HFFc6 (cell line): ENCODE data around the gene SORCS2. TPM values are rescaled to one million over a fixed set of nuclear protein-coding genes. Genes with fewer than 3 reads are reported as not detected.

Experiments used
- DNase-seq: peaks from one replicate; pipeline ENCODE4 v3.0.0-alpha.2; 2018
- H3K27ac Mint-ChIP-seq: 2 replicates; pipeline ENCODE4 v1.8.0; 2020; ENCODE audit warnings: mild to moderate bottlenecking, mixed read lengths
- H3K27me3 Mint-ChIP-seq: 2 replicates; pipeline ENCODE4 v1.8.0; 2021; ENCODE audit warnings: mild to moderate bottlenecking, moderate library complexity, mixed read lengths; ENCODE audit not compliant: insufficient read depth
- H3K36me3 Mint-ChIP-seq: 2 replicates; pipeline ENCODE4 v1.8.0; 2021; ENCODE audit warnings: low read depth, mixed read lengths
- H3K4me1 Mint-ChIP-seq: 2 replicates; pipeline ENCODE4 v1.8.0; 2020; ENCODE audit warnings: low read depth, mixed read lengths
- H3K4me3 Mint-ChIP-seq: 2 replicates; pipeline ENCODE4 v1.8.0; 2020; ENCODE audit warnings: mild to moderate bottlenecking, moderate library complexity, mixed read lengths
- H3K9me3 Mint-ChIP-seq: 2 replicates; pipeline ENCODE4 v1.8.0; 2020; ENCODE audit warnings: mild to moderate bottlenecking, mixed read lengths
- CTCF ChIP-seq: fragments of 200-600 bp; sonication (generic); IDR thresholded peaks from 2 replicates; pipeline ENCODE4 v1.5.0; 2021; ENCODE audit warnings: antibody characterized with exemption, mild to moderate bottlenecking
- total RNA-seq, 6 experiments: library from RNA; stranded (reverse); fragmentation: NEBNext Ultra II Directional; extraction: Animal tissue kit (Norgen Biotek cat#: 25700); gene quantifications; 2 replicates in 1 of 6; 3 replicates in 5 of 6; pipeline ENCODE4 v1.2.3, GENCODE V29; 2021

The SORCS2 gene
- total RNA-seq, 6 experiments from 2014 or later = 0.05 to 0.15 (median 0.12) TPM; not detected in 3

DNA sequence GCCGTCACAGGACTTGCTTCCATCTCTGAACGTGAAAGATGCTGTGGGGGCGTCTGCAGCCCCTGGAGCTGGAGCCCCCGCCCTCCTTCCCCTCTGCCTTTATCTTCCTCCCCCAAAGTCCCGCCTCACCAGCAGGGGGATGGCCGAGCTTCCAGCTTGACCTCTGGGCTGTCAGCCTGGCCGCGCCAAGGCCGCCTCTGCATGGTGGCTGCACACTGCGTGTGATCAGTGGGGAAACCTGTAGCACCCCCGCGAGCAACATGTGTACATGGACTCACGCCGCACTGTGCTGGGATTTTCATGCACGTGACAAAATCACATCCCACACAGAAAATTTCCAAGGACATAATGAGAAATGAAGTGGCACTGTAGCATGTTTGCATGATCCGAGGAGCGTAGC, 268.9 kb downstream of the SORCS2 start:
- Mint-ChIP-seq H3K4me3 (no peak overlapping the region), H3K27ac (no peak overlapping the region), H3K9me3 (no peaks in the 10 kb centered on the region), H3K4me1 (no peaks in the 10 kb centered on the region), H3K27me3 (peaks cover 32% of the 10 kb centered on the region), H3K36me3 (no peaks in the 10 kb centered on the region)
- peak; percentile 13; the same call in 1 of the 2 replicates for TF ChIP-seq CTCF
- no peak for DNase-seq

DNA sequence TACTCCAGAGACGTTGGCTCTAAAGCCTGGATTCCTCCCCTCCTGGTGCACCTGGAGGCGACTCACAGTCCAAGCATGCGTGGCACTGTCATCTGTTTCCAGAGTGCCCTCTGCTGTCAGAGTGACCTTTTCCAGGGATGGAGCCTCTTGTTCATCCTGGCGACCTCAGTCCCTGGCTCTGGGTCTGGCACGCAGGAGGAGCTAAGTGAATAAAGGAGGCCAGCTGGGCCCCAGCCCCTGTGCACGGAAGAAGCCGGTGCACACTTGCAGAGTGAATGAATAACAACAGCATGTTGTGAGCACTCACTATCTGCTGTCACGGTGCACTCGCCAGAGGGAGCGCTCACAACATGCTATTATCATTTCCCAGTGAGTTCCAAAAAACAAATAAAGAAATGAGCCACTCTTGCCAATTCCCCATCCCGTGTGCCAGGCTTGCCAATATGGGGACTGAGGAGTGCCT, 270.2 kb downstream of the SORCS2 start:
- DNase-seq = peak; percentile 5
- H3K36me3 Mint-ChIP-seq = no peaks in the 10 kb centered on the region
- no peaks in the 10 kb centered on the region for H3K9me3 Mint-ChIP-seq
- H3K27ac Mint-ChIP-seq = no peak overlapping the region
- peak; percentile 61 for TF ChIP-seq CTCF
- H3K27me3 Mint-ChIP-seq = peaks cover 32% of the 10 kb centered on the region
- H3K4me1 Mint-ChIP-seq = no peaks in the 10 kb centered on the region
- H3K4me3 Mint-ChIP-seq = no peak overlapping the region

DNA sequence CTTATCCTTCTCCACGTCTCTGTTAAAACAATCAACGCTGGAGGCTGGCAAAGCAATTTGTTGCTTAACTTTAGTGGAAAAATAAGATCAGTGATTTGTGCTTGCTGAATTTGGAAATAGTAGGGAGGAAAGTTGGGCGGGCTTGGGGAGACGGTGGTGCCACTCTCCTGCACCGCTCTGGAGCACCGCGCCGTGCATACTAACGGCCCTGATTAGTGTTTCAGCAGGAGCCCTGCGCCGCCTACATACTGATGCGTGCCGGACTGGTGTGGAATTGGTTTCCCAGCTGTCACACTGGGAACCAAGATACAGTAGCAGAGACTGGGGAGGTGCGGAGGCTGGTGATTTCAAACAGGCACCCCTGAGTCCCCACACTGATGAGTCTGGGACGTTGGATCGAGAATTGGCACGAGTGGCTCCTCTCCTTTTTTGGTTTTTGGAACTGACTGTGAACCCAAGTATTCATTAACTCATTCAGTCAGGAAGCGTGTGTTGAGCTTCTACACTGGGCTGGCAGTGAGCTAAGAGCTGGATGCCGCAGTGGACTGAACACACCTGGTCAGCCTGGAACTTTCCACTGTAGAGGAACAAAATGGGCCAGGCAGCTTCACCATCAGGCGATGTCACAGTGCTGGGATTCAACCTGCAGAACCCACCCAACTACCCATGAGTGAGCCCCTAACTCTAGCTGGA, 271.4 kb downstream of the SORCS2 start:
- Mint-ChIP-seq H3K9me3 (no peaks in the 10 kb centered on the region), H3K27ac (no peak overlapping the region), H3K4me3 (no peak overlapping the region), H3K27me3 (peaks cover 37% of the 10 kb centered on the region), H3K36me3 (no peaks in the 10 kb centered on the region), H3K4me1 (no peaks in the 10 kb centered on the region)
- no peak for DNase-seq
- no peak for TF ChIP-seq CTCF

GRCh38 chr4:7464259-7464655, 271.9 kb downstream of the SORCS2 start:
- H3K27ac Mint-ChIP-seq = no peak overlapping the region

DNA sequence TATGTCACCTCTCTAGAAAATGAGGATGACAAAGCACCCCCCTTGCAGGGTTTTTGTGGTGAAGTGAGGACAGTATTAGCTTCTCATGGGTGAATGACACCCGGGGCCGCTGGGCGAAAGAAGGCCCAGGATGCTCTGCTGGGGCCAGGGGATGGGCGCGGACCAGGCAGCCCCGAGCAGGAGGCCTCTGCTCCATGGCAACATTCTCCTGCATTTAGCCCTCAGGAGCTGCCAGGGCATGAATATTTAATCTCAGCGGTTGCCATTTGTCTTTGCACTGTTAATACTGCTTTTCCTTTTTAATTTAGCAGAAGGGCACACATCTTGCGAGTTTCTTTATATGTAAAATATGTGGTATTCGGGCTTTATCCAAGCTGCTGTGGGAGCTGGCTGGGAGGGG, 272.7 kb downstream of the SORCS2 start:
- H3K4me1 Mint-ChIP-seq = no peaks in the 10 kb centered on the region
- peaks cover 36% of the 10 kb centered on the region for H3K27me3 Mint-ChIP-seq
- no peak overlapping the region for H3K4me3 Mint-ChIP-seq
- no peak for DNase-seq
- TF ChIP-seq CTCF = no peak
- no peaks in the 10 kb centered on the region for H3K36me3 Mint-ChIP-seq
- H3K27ac Mint-ChIP-seq = no peak overlapping the region
- no peaks in the 10 kb centered on the region for H3K9me3 Mint-ChIP-seq

More at GRCh38 chr4:7464259-7464655, 271.9 kb downstream of the SORCS2 start:
- no peak for TF ChIP-seq CTCF
- peaks cover 36% of the 10 kb centered on the region for H3K27me3 Mint-ChIP-seq
- H3K36me3 Mint-ChIP-seq = no peaks in the 10 kb centered on the region
- H3K9me3 Mint-ChIP-seq = no peaks in the 10 kb centered on the region
- H3K4me3 Mint-ChIP-seq = no peak overlapping the region
- H3K4me1 Mint-ChIP-seq = no peaks in the 10 kb centered on the region
- no peak for DNase-seq
